HG03575 (cell line): ENCODE data around the gene KRTAP2-1.
"Not testable (repeated sequence)": the region's sequence is repeated elsewhere in the genome, so short reads cannot be mapped to it uniquely, and the experiment has no call there.

Experiments
- ATAC-seq: cut with Tn5 transposase; IDR thresholded peaks from one replicate; pipeline ENCODE4 v1.9.1; 2021; ENCODE audit not compliant: unreplicated experiment, insufficient number of reproducible peaks, low FRiP score; ENCODE audit errors: extremely low read depth

KRTAP2-1 gene

GRCh38 chr17:41046735-41047465, at the start of gene KRTAP2-1:
TSS of gene KRTAP2-1 (minus strand) at chr17:41047316. CDS start at chr17:41047267, 49 bp downstream.
- not testable (repeated sequence) for ATAC-seq

- ATAC-seq = no peak
Observed at GRCh38 chr17:41096055-41096454, 48.9 kb upstream of the KRTAP2-1 start.

GRCh38 chr17:41088760-41089352, 41.7 kb upstream of the KRTAP2-1 start:
- not testable (repeated sequence) for ATAC-seq

- not testable (repeated sequence) for ATAC-seq
Observed at GRCh38 chr17:41084100-41084856, 37.2 kb upstream of the KRTAP2-1 start, which contains the start of gene KRTAP4-7. TSS of gene KRTAP4-7 (plus strand) at chr17:41084150. CDS start at chr17:41084207, 57 bp downstream.

GRCh38 chr17:41083427-41083826, 36.3 kb upstream of the KRTAP2-1 start:
- ATAC-seq = not testable (repeated sequence)

- ATAC-seq = no peak
Observed at GRCh38 chr17:41082626-41083025, 35.5 kb upstream of the KRTAP2-1 start.

- ATAC-seq = no peak
Observed at GRCh38 chr17:41076788-41077187, 29.7 kb upstream of the KRTAP2-1 start.

- no peak for ATAC-seq
Observed at GRCh38 chr17:41073676-41074075, 26.6 kb upstream of the KRTAP2-1 start.

GRCh38 chr17:41071606-41072360, 24.7 kb upstream of the KRTAP2-1 start:
- ATAC-seq = no peak

GRCh38 chr17:41069031-41069430, 21.9 kb upstream of the KRTAP2-1 start:
- no peak for ATAC-seq

- no peak for ATAC-seq
Observed at GRCh38 chr17:41067281-41067680, 20.2 kb upstream of the KRTAP2-1 start.

- ATAC-seq = no peak
Observed at GRCh38 chr17:41065829-41066624, 18.9 kb upstream of the KRTAP2-1 start, which contains the start of gene KRTAP2-4. TSS of gene KRTAP2-4 (minus strand) at chr17:41065879. CDS start at chr17:41065845, 34 bp downstream.

- not testable (repeated sequence) for ATAC-seq
Observed at GRCh38 chr17:41065016-41065689, 18.0 kb upstream of the KRTAP2-1 start.

- ATAC-seq = no peak
Observed at GRCh38 chr17:41064301-41064700, 17.2 kb upstream of the KRTAP2-1 start.

- no peak for ATAC-seq
Observed at GRCh38 chr17:41063449-41063848, 16.3 kb upstream of the KRTAP2-1 start.

- ATAC-seq = no peak
Observed at GRCh38 chr17:41061964-41062363, 14.8 kb upstream of the KRTAP2-1 start.

- ATAC-seq = no peak
Observed at GRCh38 chr17:41060052-41060604, 13.0 kb upstream of the KRTAP2-1 start, which contains the start of gene KRTAP2-3. TSS of gene KRTAP2-3 (minus strand) at chr17:41060114. CDS start at chr17:41060050, 64 bp downstream.
